BLaER1 (cell line): ENCODE measurements around the gene CORO2B.

ENCODE experiments used
- H3K27ac ChIP-seq: shearing (Covaris generic); formaldehyde crosslinking; 2 replicates; pipeline ENCODE4 v1.8.1; 2022
- H3K27me3 ChIP-seq: shearing (Covaris generic); formaldehyde crosslinking; 2 replicates; pipeline ENCODE4 v1.8.1; 2022
- H3K36me3 ChIP-seq: shearing (Covaris generic); formaldehyde crosslinking; 2 replicates; pipeline ENCODE4 v1.8.1; 2022
- H3K4me1 ChIP-seq: shearing (Covaris generic); formaldehyde crosslinking; 2 replicates; pipeline ENCODE4 v1.8.1; 2022
- H3K4me2 ChIP-seq: shearing (Covaris generic); formaldehyde crosslinking; 2 replicates; pipeline ENCODE4 v1.8.1; 2022
- H3K4me3 ChIP-seq: shearing (Covaris generic); formaldehyde crosslinking; 2 replicates; pipeline ENCODE4 v1.8.1; 2022
- H3K9ac ChIP-seq: shearing (Covaris generic); formaldehyde crosslinking; 2 replicates; pipeline ENCODE4 v1.8.1; 2022
- H3K9me3 ChIP-seq: shearing (Covaris generic); formaldehyde crosslinking; 2 replicates; pipeline ENCODE4 v1.8.1; 2022
- H4K20me1 ChIP-seq: shearing (Covaris generic); formaldehyde crosslinking; 2 replicates; pipeline ENCODE4 v1.8.1; 2022
- Cebpa-rat ChIP-seq: shearing (Covaris generic); IDR thresholded peaks from 2 replicates; pipeline ENCODE4 v1.8.1; 2022

Gene CORO2B

GRCh38 chr15:68658151-68658550, 79.4 kb downstream of the CORO2B start:
- Histone ChIP-seq H3K27me3 (no peaks in the 10 kb centered on the region), H3K4me3 (no peak overlapping the region)
- TF ChIP-seq Cebpa-rat: no peak

GRCh38 chr15:68658641-68659358, 80.0 kb downstream of the CORO2B start:
- Histone ChIP-seq H4K20me1 (no peaks in the 10 kb centered on the region), H3K4me2 (peak overlapping the region; percentile 74), H3K9ac (no peak overlapping the region), H3K27me3 (no peaks in the 10 kb centered on the region), H3K27ac (peak overlapping the region; percentile 7; the same call in 1 of the 2 replicates), H3K36me3 (no peaks in the 10 kb centered on the region; the same call in 1 of the 2 replicates), H3K4me1 (peaks cover 16% of the 10 kb centered on the region), H3K9me3 (no peaks in the 10 kb centered on the region), H3K4me3 (no peak overlapping the region)
- TF ChIP-seq Cebpa-rat: no peak

More at GRCh38 chr15:68658151-68658550, 79.4 kb downstream of the CORO2B start:
- peak overlapping the region; percentile 74 for H3K4me2 ChIP-seq
- peaks cover 16% of the 10 kb centered on the region for H3K4me1 ChIP-seq
- H4K20me1 ChIP-seq: no peaks in the 10 kb centered on the region
- H3K9ac ChIP-seq: no peak overlapping the region
- H3K36me3 ChIP-seq: no peaks in the 10 kb centered on the region; the same call in 1 of the 2 replicates
- H3K27ac ChIP-seq: peak overlapping the region; percentile 7; the same call in 1 of the 2 replicates
- H3K9me3 ChIP-seq: no peaks in the 10 kb centered on the region

GRCh38 chr15:68663526-68663925, 84.7 kb downstream of the CORO2B start:
- no peak for TF ChIP-seq Cebpa-rat
- Histone ChIP-seq H3K27me3 (no peaks in the 10 kb centered on the region), H3K4me2 (no peak overlapping the region), H3K4me1 (peaks cover 35% of the 10 kb centered on the region), H3K9me3 (no peaks in the 10 kb centered on the region), H4K20me1 (no peaks in the 10 kb centered on the region), H3K36me3 (no peaks in the 10 kb centered on the region; the same call in 1 of the 2 replicates), H3K4me3 (no peak overlapping the region), H3K27ac (no peak overlapping the region), H3K9ac (no peak overlapping the region)

GRCh38 chr15:68666120-68666811, 87.5 kb downstream of the CORO2B start:
- Histone ChIP-seq H3K4me3 (no peak overlapping the region), H3K9me3 (no peaks in the 10 kb centered on the region), H3K36me3 (no peaks in the 10 kb centered on the region; the same call in 1 of the 2 replicates), H3K27me3 (no peaks in the 10 kb centered on the region), H3K4me1 (peaks cover 45% of the 10 kb centered on the region), H3K27ac (peak overlapping the region; percentile 87), H4K20me1 (no peaks in the 10 kb centered on the region), H3K9ac (peak overlapping the region; percentile 66), H3K4me2 (peak overlapping the region; percentile 77)
- no peak for TF ChIP-seq Cebpa-rat

- peak overlapping the region; percentile 77 for H3K4me2 ChIP-seq
- H4K20me1 ChIP-seq: no peaks in the 10 kb centered on the region
- H3K36me3 ChIP-seq: no peaks in the 10 kb centered on the region; the same call in 1 of the 2 replicates
- H3K4me1 ChIP-seq: peaks cover 45% of the 10 kb centered on the region
- TF ChIP-seq Cebpa-rat: no peak
- no peak overlapping the region for H3K4me3 ChIP-seq
- H3K9ac ChIP-seq: peak overlapping the region; percentile 66; the same call in 1 of the 2 replicates
- no peaks in the 10 kb centered on the region for H3K9me3 ChIP-seq
- peak overlapping the region; percentile 87 for H3K27ac ChIP-seq
- no peaks in the 10 kb centered on the region for H3K27me3 ChIP-seq
These were observed 88.1 kb downstream of the CORO2B start for GRCh38 chr15:68666812-68667450.

- peaks cover 54% of the 10 kb centered on the region for H3K4me1 ChIP-seq
- H3K27me3 ChIP-seq: no peaks in the 10 kb centered on the region
- no peak for TF ChIP-seq Cebpa-rat
- no peak overlapping the region for H3K9ac ChIP-seq
- H3K36me3 ChIP-seq: no peaks in the 10 kb centered on the region; the same call in 1 of the 2 replicates
- H3K9me3 ChIP-seq: no peaks in the 10 kb centered on the region
- H3K4me3 ChIP-seq: no peak overlapping the region
- H3K27ac ChIP-seq: peak overlapping the region; percentile 87
- peak overlapping the region; percentile 77; the same call in 1 of the 2 replicates for H3K4me2 ChIP-seq
- no peaks in the 10 kb centered on the region for H4K20me1 ChIP-seq
These were observed 89.2 kb downstream of the CORO2B start for GRCh38 chr15:68667800-68668625.

- Histone ChIP-seq H4K20me1 (no peaks in the 10 kb centered on the region), H3K27ac (peak overlapping the region; percentile 24), H3K27me3 (no peaks in the 10 kb centered on the region), H3K9me3 (no peaks in the 10 kb centered on the region), H3K4me2 (peak overlapping the region; percentile 48), H3K36me3 (no peaks in the 10 kb centered on the region), H3K4me3 (no peak overlapping the region), H3K4me1 (peaks cover 64% of the 10 kb centered on the region), H3K9ac (no peak overlapping the region)
- TF ChIP-seq Cebpa-rat: no peak
These were observed 90.3 kb downstream of the CORO2B start for GRCh38 chr15:68668926-68669600.

GRCh38 chr15:68672251-68672650, 93.5 kb downstream of the CORO2B start:
- TF ChIP-seq Cebpa-rat: no peak
- Histone ChIP-seq H3K9ac (no peak overlapping the region), H3K4me3 (no peak overlapping the region), H3K27me3 (no peaks in the 10 kb centered on the region), H3K27ac (no peak overlapping the region), H3K4me2 (no peak overlapping the region), H3K4me1 (peaks cover 76% of the 10 kb centered on the region), H3K9me3 (no peaks in the 10 kb centered on the region), H3K36me3 (no peaks in the 10 kb centered on the region), H4K20me1 (no peaks in the 10 kb centered on the region)
